ENCODE data around the gene MYO1D. TPM values are rescaled to one million over a fixed set of nuclear protein-coding genes. Genes with fewer than 3 reads are reported as not detected.
"Not testable (repeated sequence)": the region's sequence is repeated elsewhere in the genome, so short reads cannot be mapped to it uniquely, and the experiment has no call there.

Gene MYO1D
- total and polyA plus RNA-seq, 2 donors (not counting 1 experiment from before 2014, with no cell fraction given) = 5.4 to 26.7 TPM

DNA sequence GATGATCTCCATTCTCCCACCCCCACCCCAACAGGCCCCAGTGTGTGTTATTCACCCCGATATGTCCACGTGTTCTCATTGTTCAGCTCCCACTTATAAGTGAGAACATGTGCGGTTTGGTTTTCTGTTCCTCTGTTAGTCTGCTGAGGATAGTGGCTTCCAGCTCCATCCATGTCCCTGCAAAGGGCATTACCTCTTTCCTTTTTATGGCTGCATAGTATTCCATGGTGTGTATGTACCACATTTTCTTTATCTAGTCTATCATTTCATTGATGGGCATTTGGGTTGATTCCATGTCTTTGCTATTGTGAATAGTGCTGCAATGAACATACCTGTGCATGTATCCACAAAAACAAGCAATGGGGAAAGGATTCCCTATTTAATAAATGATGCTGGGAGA lies 162.7 kb downstream of the MYO1D start:
- POLR2A ChIA-PET = not testable (repeated sequence)

GRCh38 chr17:32713081-32713480 lies 163.8 kb downstream of the MYO1D start:
- Histone ChIP-seq H4K20me1 (ENCODE audit: control insufficient read depth, insufficient read depth, low read length, poor library complexity, severe bottlenecking) (no peaks in the 10 kb centered on the region), H3K36me3 (replicated peaks in 1 of 2; ENCODE audit: control extremely low read depth in 1 of 2, control insufficient read depth in 1 of 2, extremely low read depth in 1 of 2, insufficient read depth in 2 of 2, low read length in 1 of 2) (no peaks in the 10 kb centered on the region), H3K4me1 (ENCODE audit: control insufficient read depth in 2 of 2, insufficient read depth in 2 of 2, low read length in 2 of 2) (no peaks in the 10 kb centered on the region), H3K27ac (ENCODE audit: low read length in 2 of 2) (no peak overlapping the region), H3K27me3 (replicated peaks in 1 of 4; ENCODE audit: control extremely low read depth in 1 of 4, control insufficient read depth in 3 of 4, insufficient read depth in 4 of 4, low read length in 3 of 4) (no peaks in the 10 kb centered on the region), H3K4me3 (ENCODE audit: control extremely low read depth in 1 of 5, extremely low read depth in 1 of 5, insufficient read depth in 1 of 5, low read depth in 2 of 5, low read length in 4 of 5) (no peak overlapping the region), H3K9ac (ENCODE audit: low read length) (no peak overlapping the region), H3K4me2 (replicated peaks; ENCODE audit: low read depth, low read length, poor library complexity, severe bottlenecking) (no peak overlapping the region), H3K79me2 (ENCODE audit: control insufficient read depth, insufficient read depth, low read length) (no peaks in the 10 kb centered on the region), H3K9me3 (ENCODE audit: control extremely low read depth in 1 of 3, control insufficient read depth in 2 of 3, insufficient read depth in 1 of 3, low read length in 2 of 3) (no peaks in the 10 kb centered on the region), H2AFZ (ENCODE audit: insufficient read depth, low read depth, low read length, poor library complexity, severe bottlenecking) (no peak overlapping the region)
- DNase-seq (no peak), ATAC-seq (ENCODE audit: low read depth) (no peak)
- H3K27ac Mint-ChIP-seq = no peak overlapping the region
- CTCF ChIA-PET = no interaction called here
- H3K27me3 Mint-ChIP-seq = no peaks in the 10 kb centered on the region
- POLR2A ChIA-PET = no interaction called here
- intact Hi-C loops (cut with micrococcal nuclease) = no loop called here
- H3K4me1 Mint-ChIP-seq = peaks cover 6% of the 10 kb centered on the region
- no peak for TF ChIP-seq EZH2 (IDR thresholded peaks at IDR 0.05; ENCODE audit: borderline replicate concordance, insufficient read depth, low read depth, low read length, poor library complexity, severe bottlenecking)
- TF ChIP-seq CTCF (IDR thresholded peaks at IDR 0.05) = no peak
- H3K4me3 Mint-ChIP-seq = no peak overlapping the region
- peaks cover 3% of the 10 kb centered on the region for H3K9me3 Mint-ChIP-seq (ENCODE audit: insufficient read depth)

More for the DNA sequence above, 162.7 kb downstream of the MYO1D start:
- H3K9me3 Mint-ChIP-seq (ENCODE audit: insufficient read depth); H3K79me2 ChIP-seq (ENCODE audit: control insufficient read depth, insufficient read depth, low read length); H4K20me1 ChIP-seq (ENCODE audit: control insufficient read depth, insufficient read depth, low read length, poor library complexity, severe bottlenecking); H3K27ac Mint-ChIP-seq; intact Hi-C loops (cut with micrococcal nuclease); H3K9ac ChIP-seq (ENCODE audit: low read length); H2AFZ ChIP-seq (ENCODE audit: insufficient read depth, low read depth, low read length, poor library complexity, severe bottlenecking); DNase-seq; H3K36me3 ChIP-seq (replicated peaks in 1 of 2; ENCODE audit: control extremely low read depth in 1 of 2, control insufficient read depth in 1 of 2, extremely low read depth in 1 of 2, insufficient read depth in 2 of 2, low read length in 1 of 2); H3K4me3 Mint-ChIP-seq; H3K27ac ChIP-seq (ENCODE audit: low read length in 2 of 2); H3K4me2 ChIP-seq (replicated peaks; ENCODE audit: low read depth, low read length, poor library complexity, severe bottlenecking); H3K27me3 Mint-ChIP-seq; H3K4me3 ChIP-seq (ENCODE audit: control extremely low read depth in 1 of 5, extremely low read depth in 1 of 5, insufficient read depth in 1 of 5, low read depth in 2 of 5, low read length in 4 of 5); H3K9me3 ChIP-seq (ENCODE audit: control extremely low read depth in 1 of 3, control insufficient read depth in 2 of 3, insufficient read depth in 1 of 3, low read length in 2 of 3); H3K4me1 Mint-ChIP-seq; CTCF ChIA-PET; H3K4me1 ChIP-seq (ENCODE audit: control insufficient read depth in 2 of 2, insufficient read depth in 2 of 2, low read length in 2 of 2); H3K27me3 ChIP-seq (replicated peaks in 1 of 4; ENCODE audit: control extremely low read depth in 1 of 4, control insufficient read depth in 3 of 4, insufficient read depth in 4 of 4, low read length in 3 of 4); ATAC-seq (ENCODE audit: low read depth): not testable (repeated sequence)
- WGBS (ENCODE audit: insufficient coverage) = no CpG with 5 or more reads among the region's 3 CpGs
